BE2C (cell line): ENCODE data around the gene IGSF9B.

Source experiments
- DNase-seq: peaks from one replicate; pipeline ENCODE4 v3.0.0-alpha.2; 2020
- H3K27me3 ChIP-seq: fragments of 250-450 bp; sonication (Bioruptor Pico); 2 replicates; pipeline ENCODE4 v1.5.1; 2020; ENCODE audit warnings: mild to moderate bottlenecking
- H3K36me3 ChIP-seq: fragments of 250-450 bp; sonication (Bioruptor Pico); 2 replicates; pipeline ENCODE4 v1.5.1; 2020; ENCODE audit warnings: mild to moderate bottlenecking
- H3K4me1 ChIP-seq: fragments of 250-450 bp; sonication (Bioruptor Pico); 2 replicates; pipeline ENCODE4 v1.5.1; 2020
- H3K4me3 ChIP-seq: 2 replicates; pipeline ENCODE4 v1.5.1; 2011; ENCODE audit warnings: low read depth, low read length
- H3K9me3 ChIP-seq: fragments of 250-450 bp; sonication (Bioruptor Pico); 2 replicates; pipeline ENCODE4 v1.5.1; 2020
- TF ChIP-seq, protein P1 (sequence below): IDR thresholded peaks from 2 replicates; pipeline ENCODE4 v1.5.1; 2012; ENCODE audit warnings: mild to moderate bottlenecking, low read depth, low read length

The IGSF9B gene

GRCh38 chr11:133949129-133949528, 7.6 kb downstream of the IGSF9B start:
- H3K36me3 ChIP-seq = peaks cover 13% of the 10 kb centered on the region
- no peak for DNase-seq
- H3K4me3 ChIP-seq = peak overlapping the region; percentile 66
- TF ChIP-seq, protein P1, sequence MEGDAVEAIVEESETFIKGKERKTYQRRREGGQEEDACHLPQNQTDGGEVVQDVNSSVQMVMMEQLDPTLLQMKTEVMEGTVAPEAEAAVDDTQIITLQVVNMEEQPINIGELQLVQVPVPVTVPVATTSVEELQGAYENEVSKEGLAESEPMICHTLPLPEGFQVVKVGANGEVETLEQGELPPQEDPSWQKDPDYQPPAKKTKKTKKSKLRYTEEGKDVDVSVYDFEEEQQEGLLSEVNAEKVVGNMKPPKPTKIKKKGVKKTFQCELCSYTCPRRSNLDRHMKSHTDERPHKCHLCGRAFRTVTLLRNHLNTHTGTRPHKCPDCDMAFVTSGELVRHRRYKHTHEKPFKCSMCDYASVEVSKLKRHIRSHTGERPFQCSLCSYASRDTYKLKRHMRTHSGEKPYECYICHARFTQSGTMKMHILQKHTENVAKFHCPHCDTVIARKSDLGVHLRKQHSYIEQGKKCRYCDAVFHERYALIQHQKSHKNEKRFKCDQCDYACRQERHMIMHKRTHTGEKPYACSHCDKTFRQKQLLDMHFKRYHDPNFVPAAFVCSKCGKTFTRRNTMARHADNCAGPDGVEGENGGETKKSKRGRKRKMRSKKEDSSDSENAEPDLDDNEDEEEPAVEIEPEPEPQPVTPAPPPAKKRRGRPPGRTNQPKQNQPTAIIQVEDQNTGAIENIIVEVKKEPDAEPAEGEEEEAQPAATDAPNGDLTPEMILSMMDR = no peak
- peaks cover 54% of the 10 kb centered on the region for H3K4me1 ChIP-seq
- no peaks in the 10 kb centered on the region for H3K27me3 ChIP-seq
- no peaks in the 10 kb centered on the region for H3K9me3 ChIP-seq

- TF ChIP-seq, protein P1 = no peak
- peaks cover 55% of the 10 kb centered on the region for H3K4me1 ChIP-seq
- no peak for DNase-seq
- H3K36me3 ChIP-seq = peaks cover 17% of the 10 kb centered on the region
- no peaks in the 10 kb centered on the region for H3K27me3 ChIP-seq
- no peaks in the 10 kb centered on the region for H3K9me3 ChIP-seq
- H3K4me3 ChIP-seq = peak overlapping the region; percentile 66
Observed at GRCh38 chr11:133948711-133949110, 8.1 kb downstream of the IGSF9B start.

GRCh38 chr11:133947321-133947756, 9.4 kb downstream of the IGSF9B start:
- TF ChIP-seq, protein P1 = peak; percentile 48
- peak overlapping the region; percentile 66 for H3K4me3 ChIP-seq
- H3K9me3 ChIP-seq = no peaks in the 10 kb centered on the region
- DNase-seq = peak; percentile 75
- no peaks in the 10 kb centered on the region for H3K27me3 ChIP-seq
- H3K36me3 ChIP-seq = peaks cover 31% of the 10 kb centered on the region
- H3K4me1 ChIP-seq = peaks cover 60% of the 10 kb centered on the region

GRCh38 chr11:133946541-133947318, 10.0 kb downstream of the IGSF9B start:
- H3K27me3 ChIP-seq = no peaks in the 10 kb centered on the region
- H3K36me3 ChIP-seq = peaks cover 37% of the 10 kb centered on the region
- TF ChIP-seq, protein P1 = no peak
- H3K9me3 ChIP-seq = no peaks in the 10 kb centered on the region
- peak; percentile 96 for DNase-seq
- peaks cover 58% of the 10 kb centered on the region for H3K4me1 ChIP-seq
- peak overlapping the region; percentile 66 for H3K4me3 ChIP-seq

- H3K4me3 ChIP-seq = peak overlapping the region; percentile 66
- no peak for DNase-seq
- TF ChIP-seq, protein P1 = no peak
- H3K4me1 ChIP-seq = peaks cover 56% of the 10 kb centered on the region
- no peaks in the 10 kb centered on the region for H3K27me3 ChIP-seq
- no peaks in the 10 kb centered on the region for H3K9me3 ChIP-seq
- peaks cover 44% of the 10 kb centered on the region for H3K36me3 ChIP-seq
Observed at GRCh38 chr11:133946051-133946450, 10.7 kb downstream of the IGSF9B start.
